Measurements from ENCODE around the gene ASAP2. TPM values are rescaled to one million over a fixed set of nuclear protein-coding genes. Genes with fewer than 3 reads are reported as not detected.

ASAP2 gene
- total RNA-seq, 1 experiment from 2014 or later = 14.3 TPM

- TF ChIP-seq ZNF532 (CRISPR knock-in tag; IDR thresholded peaks at IDR 0.05; ENCODE audit: borderline replicate concordance) (no peak), RELA (CRISPR knock-in tag; IDR thresholded peaks at IDR 0.05; ENCODE audit: borderline replicate concordance) (no peak), IRF2 (CRISPR knock-in tag; IDR thresholded peaks at IDR 0.05; ENCODE audit: borderline replicate concordance, low read depth) (no peak), ZNF121 (CRISPR knock-in tag; IDR thresholded peaks at IDR 0.05) (no peak), CDX4 (CRISPR knock-in tag; IDR thresholded peaks at IDR 0.05; ENCODE audit: borderline replicate concordance) (no peak), ATF1 (CRISPR knock-in tag; IDR thresholded peaks at IDR 0.05) (no peak), OVOL2 (CRISPR knock-in tag; IDR thresholded peaks at IDR 0.05; ENCODE audit: borderline replicate concordance) (no peak), CBFB (CRISPR knock-in tag; IDR thresholded peaks at IDR 0.05; ENCODE audit: low read depth) (no peak), ZNF138 (CRISPR knock-in tag; conservative IDR thresholded peaks at IDR 0.05) (no peak)
- TF ChIP-seq, protein P1, sequence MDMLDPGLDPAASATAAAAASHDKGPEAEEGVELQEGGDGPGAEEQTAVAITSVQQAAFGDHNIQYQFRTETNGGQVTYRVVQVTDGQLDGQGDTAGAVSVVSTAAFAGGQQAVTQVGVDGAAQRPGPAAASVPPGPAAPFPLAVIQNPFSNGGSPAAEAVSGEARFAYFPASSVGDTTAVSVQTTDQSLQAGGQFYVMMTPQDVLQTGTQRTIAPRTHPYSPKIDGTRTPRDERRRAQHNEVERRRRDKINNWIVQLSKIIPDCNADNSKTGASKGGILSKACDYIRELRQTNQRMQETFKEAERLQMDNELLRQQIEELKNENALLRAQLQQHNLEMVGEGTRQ (CRISPR knock-in tag; IDR thresholded peaks at IDR 0.05) = no peak
These were observed 122.9 kb downstream of the ASAP2 start (continued) for GRCh38 chr2:9329497-9329896.

- CTCF ChIA-PET = interaction anchor here (0.6 to 1.5 kb wide), 4 partner anchors 41 to 191 kb away, joined by 3 to 6 read pairs (median 4); no protein-coding TSS in a partner anchor
- Mint-ChIP-seq H3K9me3 (no peaks in the 10 kb centered on the region), H3K4me1 (peaks cover 11% of the 10 kb centered on the region)
- TF ChIP-seq NR3C1 (CRISPR knock-in tag; conservative IDR thresholded peaks at IDR 0.05; ENCODE audit: low read depth) (no peak), PRDM15 (CRISPR knock-in tag; IDR thresholded peaks at IDR 0.05) (no peak), GRHL2 (CRISPR knock-in tag; IDR thresholded peaks at IDR 0.05; ENCODE audit: insufficient replicate concordance, severe bottlenecking) (no peak), STAT6 (CRISPR knock-in tag; conservative IDR thresholded peaks at IDR 0.05; ENCODE audit: low read depth) (no peak), ZNF423 (CRISPR knock-in tag; IDR thresholded peaks at IDR 0.05) (no peak), CREB1 (CRISPR knock-in tag; IDR thresholded peaks at IDR 0.05) (no peak), ZNF317 (CRISPR knock-in tag; IDR thresholded peaks at IDR 0.05; ENCODE audit: borderline replicate concordance, low read depth) (no peak), KAT7 (CRISPR knock-in tag; IDR thresholded peaks at IDR 0.05; ENCODE audit: borderline replicate concordance) (no peak)
- TF ChIP-seq, protein P2, sequence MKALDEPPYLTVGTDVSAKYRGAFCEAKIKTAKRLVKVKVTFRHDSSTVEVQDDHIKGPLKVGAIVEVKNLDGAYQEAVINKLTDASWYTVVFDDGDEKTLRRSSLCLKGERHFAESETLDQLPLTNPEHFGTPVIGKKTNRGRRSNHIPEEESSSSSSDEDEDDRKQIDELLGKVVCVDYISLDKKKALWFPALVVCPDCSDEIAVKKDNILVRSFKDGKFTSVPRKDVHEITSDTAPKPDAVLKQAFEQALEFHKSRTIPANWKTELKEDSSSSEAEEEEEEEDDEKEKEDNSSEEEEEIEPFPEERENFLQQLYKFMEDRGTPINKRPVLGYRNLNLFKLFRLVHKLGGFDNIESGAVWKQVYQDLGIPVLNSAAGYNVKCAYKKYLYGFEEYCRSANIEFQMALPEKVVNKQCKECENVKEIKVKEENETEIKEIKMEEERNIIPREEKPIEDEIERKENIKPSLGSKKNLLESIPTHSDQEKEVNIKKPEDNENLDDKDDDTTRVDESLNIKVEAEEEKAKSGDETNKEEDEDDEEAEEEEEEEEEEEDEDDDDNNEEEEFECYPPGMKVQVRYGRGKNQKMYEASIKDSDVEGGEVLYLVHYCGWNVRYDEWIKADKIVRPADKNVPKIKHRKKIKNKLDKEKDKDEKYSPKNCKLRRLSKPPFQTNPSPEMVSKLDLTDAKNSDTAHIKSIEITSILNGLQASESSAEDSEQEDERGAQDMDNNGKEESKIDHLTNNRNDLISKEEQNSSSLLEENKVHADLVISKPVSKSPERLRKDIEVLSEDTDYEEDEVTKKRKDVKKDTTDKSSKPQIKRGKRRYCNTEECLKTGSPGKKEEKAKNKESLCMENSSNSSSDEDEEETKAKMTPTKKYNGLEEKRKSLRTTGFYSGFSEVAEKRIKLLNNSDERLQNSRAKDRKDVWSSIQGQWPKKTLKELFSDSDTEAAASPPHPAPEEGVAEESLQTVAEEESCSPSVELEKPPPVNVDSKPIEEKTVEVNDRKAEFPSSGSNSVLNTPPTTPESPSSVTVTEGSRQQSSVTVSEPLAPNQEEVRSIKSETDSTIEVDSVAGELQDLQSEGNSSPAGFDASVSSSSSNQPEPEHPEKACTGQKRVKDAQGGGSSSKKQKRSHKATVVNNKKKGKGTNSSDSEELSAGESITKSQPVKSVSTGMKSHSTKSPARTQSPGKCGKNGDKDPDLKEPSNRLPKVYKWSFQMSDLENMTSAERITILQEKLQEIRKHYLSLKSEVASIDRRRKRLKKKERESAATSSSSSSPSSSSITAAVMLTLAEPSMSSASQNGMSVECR (CRISPR knock-in tag; IDR thresholded peaks at IDR 0.05; ENCODE audit: borderline replicate concordance) = no peak
These were observed 124.1 kb downstream of the ASAP2 start for GRCh38 chr2:9330612-9331270.

More at GRCh38 chr2:9330612-9331270, 124.1 kb downstream of the ASAP2 start:
- POLR2A ChIA-PET = no interaction called here
- Mint-ChIP-seq H3K27ac (no peak overlapping the region), H3K36me3 (no peaks in the 10 kb centered on the region; the same call in 1 of the 2 replicates), H3K27me3 (ENCODE audit: low read depth) (no peaks in the 10 kb centered on the region), H3K4me3 (no peak overlapping the region)
- no peak for ATAC-seq
- no peak for DNase-seq (ENCODE audit: low spot score)

All from WTC11 (cell line).